BJ (cell line): Measurements from ENCODE around the gene P2RY8. TPM values are rescaled to one million over a fixed set of nuclear protein-coding genes. Genes with fewer than 3 reads are reported as not detected.

Experiments
- CTCF ChIA-PET: fragments of 350-600 bp; formaldehyde crosslinking; extraction: SDS; loops from one replicate; lab custom pipeline; 2021; ENCODE audit warnings: antibody characterized with exemption, inconsistent platforms; lab: Yijun Ruan, JAX
- POLR2A ChIA-PET: fragments of 300-600 bp; sonication (Branson Sonifier 250); formaldehyde crosslinking; extraction: SDS; loops from one replicate; lab custom pipeline; 2021; ENCODE audit warnings: antibody characterized with exemption; lab: Charles Lee
- DNase-seq: peaks from one replicate; pipeline ENCODE4 v3.0.0-alpha.2; 2011; ENCODE audit warnings: low read depth
- H3K27me3 ChIP-seq: 2 replicates; pipeline ENCODE4 v1.6.0; 2011; ENCODE audit warnings: low read length; ENCODE audit not compliant: control insufficient read depth, insufficient read depth
- H3K36me3 ChIP-seq: 2 replicates; pipeline ENCODE4 v1.5.1; 2011; ENCODE audit warnings: low read length; ENCODE audit not compliant: control insufficient read depth, insufficient read depth
- H3K4me3 ChIP-seq: 2 replicates; pipeline ENCODE4 v1.5.1; 2011; ENCODE audit warnings: low read depth, mild to moderate bottlenecking, control low read depth, low read length
- polyA plus RNA-seq: library from polyadenylated mRNA; depleted of rRNA; stranded (reverse); fragments of >200 nt; gene quantifications from 2 replicates; pipeline ENCODE4 v1.2.3, GENCODE V29; 2011
- TF ChIP-seq, protein P1 (sequence below): IDR thresholded peaks from 2 replicates; pipeline ENCODE4 v1.5.1; 2011; ENCODE audit warnings: low read depth, mild to moderate bottlenecking, control low read depth, inconsistent platforms, low read length, moderate library complexity; ENCODE audit not compliant: insufficient read depth

Gene P2RY8
- polyA plus RNA-seq, 1 experiment = not detected

DNA sequence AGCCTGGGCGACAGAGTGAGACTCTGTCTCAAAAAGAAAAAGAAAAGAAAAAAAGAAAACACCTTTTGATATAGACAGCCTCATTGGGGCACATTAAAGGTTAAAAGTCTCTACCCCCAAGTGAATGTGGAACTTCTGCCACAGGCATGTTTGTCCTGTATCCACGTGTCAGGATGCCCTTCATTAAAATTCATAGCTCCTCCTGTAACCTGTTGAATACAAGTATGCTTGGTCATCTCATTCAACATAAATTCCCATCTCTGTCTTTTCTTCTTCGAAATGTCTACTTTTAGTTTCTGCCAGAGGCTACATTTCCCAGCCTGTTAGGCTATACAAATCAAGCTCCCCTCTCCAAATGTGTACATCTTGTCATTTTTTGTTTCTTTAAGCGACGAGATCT, 25.8 kb downstream of the P2RY8 start:
- TF ChIP-seq, protein P1, sequence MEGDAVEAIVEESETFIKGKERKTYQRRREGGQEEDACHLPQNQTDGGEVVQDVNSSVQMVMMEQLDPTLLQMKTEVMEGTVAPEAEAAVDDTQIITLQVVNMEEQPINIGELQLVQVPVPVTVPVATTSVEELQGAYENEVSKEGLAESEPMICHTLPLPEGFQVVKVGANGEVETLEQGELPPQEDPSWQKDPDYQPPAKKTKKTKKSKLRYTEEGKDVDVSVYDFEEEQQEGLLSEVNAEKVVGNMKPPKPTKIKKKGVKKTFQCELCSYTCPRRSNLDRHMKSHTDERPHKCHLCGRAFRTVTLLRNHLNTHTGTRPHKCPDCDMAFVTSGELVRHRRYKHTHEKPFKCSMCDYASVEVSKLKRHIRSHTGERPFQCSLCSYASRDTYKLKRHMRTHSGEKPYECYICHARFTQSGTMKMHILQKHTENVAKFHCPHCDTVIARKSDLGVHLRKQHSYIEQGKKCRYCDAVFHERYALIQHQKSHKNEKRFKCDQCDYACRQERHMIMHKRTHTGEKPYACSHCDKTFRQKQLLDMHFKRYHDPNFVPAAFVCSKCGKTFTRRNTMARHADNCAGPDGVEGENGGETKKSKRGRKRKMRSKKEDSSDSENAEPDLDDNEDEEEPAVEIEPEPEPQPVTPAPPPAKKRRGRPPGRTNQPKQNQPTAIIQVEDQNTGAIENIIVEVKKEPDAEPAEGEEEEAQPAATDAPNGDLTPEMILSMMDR = no peak
- DNase-seq = no peak
- POLR2A ChIA-PET = no interaction called here
- H3K27me3 ChIP-seq = no peaks in the 10 kb centered on the region
- H3K36me3 ChIP-seq = no peaks in the 10 kb centered on the region
- CTCF ChIA-PET = no interaction called here
- no peak overlapping the region for H3K4me3 ChIP-seq

DNA sequence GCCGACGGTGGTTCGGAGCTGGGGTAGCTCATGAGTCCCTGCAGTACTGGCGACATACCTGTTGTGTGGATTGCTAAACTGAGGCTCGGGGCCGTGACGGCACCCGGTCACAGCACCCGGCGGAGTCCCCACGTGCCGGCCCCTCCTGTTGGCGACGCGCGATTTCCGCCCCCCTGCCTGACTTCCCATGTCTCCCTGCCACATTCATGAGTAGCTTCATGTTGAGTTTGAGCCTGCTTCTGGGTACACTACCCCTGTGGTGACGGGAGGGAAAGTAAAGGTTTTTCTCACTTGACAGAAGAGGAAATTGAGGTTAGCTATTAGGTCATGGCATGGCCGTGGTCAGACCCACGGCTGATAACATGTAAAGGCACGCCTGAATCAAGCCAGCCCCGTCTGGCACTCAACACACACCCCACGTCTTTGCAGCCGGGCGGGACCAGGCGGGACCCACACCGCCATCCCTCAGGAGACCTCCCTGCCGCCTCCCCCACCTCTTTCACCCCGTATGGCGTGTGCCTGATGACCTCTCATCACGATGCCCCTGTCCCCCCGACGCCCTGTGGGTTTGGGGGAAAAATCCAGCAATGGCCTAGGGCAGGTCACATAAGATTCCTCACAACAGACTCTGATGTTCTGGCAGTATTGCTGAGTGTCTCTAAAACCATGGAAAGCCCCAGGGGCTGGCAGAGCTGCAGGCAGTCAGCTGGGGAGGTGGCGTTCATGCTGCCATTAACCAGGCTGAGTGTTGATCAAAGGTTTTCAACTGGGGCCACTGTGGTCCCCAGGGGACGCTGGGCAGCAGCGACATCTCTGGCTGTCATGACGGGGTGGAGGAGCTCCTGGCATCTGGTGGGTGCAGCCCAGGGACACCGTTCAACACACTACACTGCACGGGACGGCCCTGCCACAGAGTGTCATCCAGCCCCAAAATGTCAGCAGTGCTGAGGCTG, 29.2 kb downstream of the P2RY8 start:
- TF ChIP-seq, protein P1 = no peak
- no peaks in the 10 kb centered on the region for H3K36me3 ChIP-seq
- no peak overlapping the region for H3K4me3 ChIP-seq
- no peaks in the 10 kb centered on the region for H3K27me3 ChIP-seq
- ChIA-PET POLR2A (no interaction called here), CTCF (no interaction called here)
- no peak for DNase-seq

DNA sequence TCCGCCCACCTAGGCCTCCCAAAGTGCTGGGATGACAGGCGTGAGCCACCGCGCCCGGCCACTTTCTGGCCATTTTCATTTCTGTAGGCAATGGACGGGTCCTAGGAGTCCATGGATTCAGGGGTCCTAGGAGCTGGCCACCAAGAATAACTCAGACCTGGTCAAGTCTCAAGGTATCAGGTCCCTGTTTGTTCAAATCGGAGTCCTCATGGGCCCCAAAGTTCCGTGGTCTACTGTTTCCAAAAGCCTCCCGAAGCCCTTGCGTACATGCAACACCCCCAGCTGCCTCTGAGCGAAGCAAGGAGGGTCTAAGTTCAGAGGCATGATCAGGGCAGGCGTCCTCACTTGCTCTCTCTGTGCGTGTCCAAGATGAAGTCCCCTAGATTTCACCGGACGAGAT, 30.1 kb downstream of the P2RY8 start:
- Histone ChIP-seq H3K27me3 (no peaks in the 10 kb centered on the region), H3K4me3 (no peak overlapping the region), H3K36me3 (no peaks in the 10 kb centered on the region)
- ChIA-PET POLR2A (no interaction called here), CTCF (no interaction called here)
- TF ChIP-seq, protein P1 = no peak
- no peak for DNase-seq

DNA sequence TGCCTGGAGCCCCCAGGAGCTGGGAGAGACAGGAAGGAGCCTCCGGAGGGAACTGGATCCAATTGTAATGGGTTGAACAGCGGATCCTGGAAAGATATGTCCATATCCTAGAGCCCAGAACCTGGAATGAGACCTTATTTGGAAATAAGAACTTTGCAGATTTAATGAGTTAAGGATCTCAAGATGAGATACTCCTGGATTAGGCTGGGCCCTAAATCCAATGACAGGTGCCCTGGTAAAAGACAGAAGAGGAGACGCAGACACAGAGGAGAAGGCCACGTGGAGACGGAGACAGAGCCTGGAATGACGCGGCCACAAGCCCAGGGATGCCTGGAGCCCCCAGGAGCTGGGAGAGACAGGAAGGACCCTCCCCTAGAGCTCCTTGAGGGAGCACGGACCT, 34.1 kb downstream of the P2RY8 start:
- Histone ChIP-seq H3K36me3 (no peaks in the 10 kb centered on the region), H3K4me3 (no peak overlapping the region), H3K27me3 (no peaks in the 10 kb centered on the region)
- TF ChIP-seq, protein P1 = no peak
- no peak for DNase-seq
- ChIA-PET CTCF (no interaction called here), POLR2A (no interaction called here)

DNA sequence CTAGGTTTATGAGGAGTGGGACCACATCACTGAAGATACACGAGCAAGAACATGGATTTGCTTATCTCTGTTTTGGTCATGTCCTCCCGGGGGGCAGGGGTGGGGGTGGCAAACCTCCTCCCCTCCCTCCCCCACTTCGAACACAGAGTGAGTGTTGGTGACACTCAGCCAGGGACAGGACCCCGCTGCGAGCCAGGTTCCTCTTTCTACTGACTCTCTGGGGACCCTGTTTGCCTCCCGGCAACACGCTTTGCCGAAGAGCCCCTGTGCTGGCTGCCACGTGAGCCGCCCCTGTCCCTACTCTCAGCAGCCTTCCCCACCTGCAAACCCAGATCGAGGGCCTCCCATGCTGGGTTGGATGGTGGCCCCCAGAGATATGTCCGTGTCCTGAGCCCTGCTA, 34.7 kb downstream of the P2RY8 start:
- DNase-seq = no peak
- no peak overlapping the region for H3K4me3 ChIP-seq
- POLR2A ChIA-PET = no interaction called here
- H3K36me3 ChIP-seq = no peaks in the 10 kb centered on the region
- H3K27me3 ChIP-seq = no peaks in the 10 kb centered on the region
- CTCF ChIA-PET = no interaction called here
- TF ChIP-seq, protein P1 = no peak
